ENCODE data around the gene OSBPL6. TPM values are rescaled to one million over a fixed set of nuclear protein-coding genes. Genes with fewer than 3 reads are reported as not detected.

OSBPL6 gene
- total RNA-seq, 1 experiment from 2014 or later: 11.6 TPM

GRCh38 chr2:178155524-178155923 is 38.8 kb upstream of the OSBPL6 start:
- ChIA-PET RAD21 (ENCODE audit: low non-redundant PET in 1 of 2, low total read pairs in 2 of 2, uncharacterized antibody in 2 of 2, unreplicated experiment in 2 of 2) (no interaction called here), CTCF (no interaction called here), POLR2A (no interaction called here)
- H3K9me3 ChIP-seq (ENCODE audit: control insufficient read depth in 1 of 2, insufficient read depth in 1 of 2, low read depth in 1 of 2, low read length in 2 of 2): no peaks in the 10 kb centered on the region
- H3K4me1 ChIP-seq (ENCODE audit: control insufficient read depth in 1 of 2, insufficient read depth in 2 of 2, low read length in 2 of 2): no peaks in the 10 kb centered on the region
- H2AFZ ChIP-seq (ENCODE audit: low read depth, low read length, poor library complexity, severe bottlenecking): no peak overlapping the region
- TF ChIP-seq REST (IDR thresholded peaks at IDR 0.05; ENCODE audit: low read depth) (no peak), EZH2 (IDR thresholded peaks at IDR 0.05) (no peak), RAD21 (IDR thresholded peaks at IDR 0.05; ENCODE audit: low read depth) (no peak), CTCF (IDR thresholded peaks at IDR 0.05 in 2 of 3, conservative IDR thresholded peaks at IDR 0.05 in 1 of 3; ENCODE audit: borderline replicate concordance in 1 of 3, insufficient read depth in 1 of 3, low read depth in 2 of 3, low read length in 2 of 3) (no peak), TCF7L2 (IDR thresholded peaks at IDR 0.05; ENCODE audit: borderline replicate concordance, extremely low read depth, insufficient read depth, insufficient read length) (no peak), YY1 (IDR thresholded peaks at IDR 0.05; ENCODE audit: extremely low read depth, insufficient replicate concordance, low read depth, low read length) (no peak), CEBPB (IDR thresholded peaks at IDR 0.05; ENCODE audit: low read depth) (no peak), POLR2A (IDR thresholded peaks at IDR 0.05; ENCODE audit: borderline replicate concordance, extremely low read depth, insufficient read depth, insufficient read length) (no peak), ZFX (IDR thresholded peaks at IDR 0.05) (no peak), EGR1 (IDR thresholded peaks at IDR 0.05; ENCODE audit: low read depth) (no peak), POLR2AphosphoS5 (IDR thresholded peaks at IDR 0.05; ENCODE audit: low read depth, low read length) (no peak), MAX (IDR thresholded peaks at IDR 0.05) (no peak)
- no peaks in the 10 kb centered on the region for H3K9me2 ChIP-seq (ENCODE audit: insufficient read depth)
- no peaks in the 10 kb centered on the region for H3K27me3 ChIP-seq (ENCODE audit: insufficient read depth, low read length)
- DNase-seq (ENCODE audit: low read depth, low spot score) (no peak), ATAC-seq (no peak)
- no peaks in the 10 kb centered on the region for H3K79me2 ChIP-seq (ENCODE audit: insufficient read depth, low read length)
- no peak overlapping the region for H3K4me2 ChIP-seq (ENCODE audit: low read length)
- H3K4me3 ChIP-seq (replicated peaks in 1 of 2; ENCODE audit: low read depth in 1 of 2, low read length in 2 of 2): no peak overlapping the region
- intact Hi-C loops (cut with micrococcal nuclease): no loop called here
- no peaks in the 10 kb centered on the region for H3K36me3 ChIP-seq (ENCODE audit: control insufficient read depth in 1 of 2, insufficient read depth in 2 of 2, low read length in 2 of 2)
- no peaks in the 10 kb centered on the region for H4K20me1 ChIP-seq (ENCODE audit: insufficient read depth)
- no TSS peak for BruUV-seq (replicated peaks)
- no peak overlapping the region for H3K9ac ChIP-seq (ENCODE audit: low read length)
- no peak overlapping the region for H3K27ac ChIP-seq (ENCODE audit: low read depth, low read length)

Data from HCT116 (cell line).